Measurements from ENCODE around the gene TUT1. TPM values are rescaled to one million over a fixed set of nuclear protein-coding genes. Genes with fewer than 3 reads are reported as not detected.
"Not testable (repeated sequence)": the region's sequence is repeated elsewhere in the genome, so short reads cannot be mapped to it uniquely, and the experiment has no call there.

TUT1 gene
- total RNA-seq, 1 donor from 2014 or later, result 29.7 TPM

DNA sequence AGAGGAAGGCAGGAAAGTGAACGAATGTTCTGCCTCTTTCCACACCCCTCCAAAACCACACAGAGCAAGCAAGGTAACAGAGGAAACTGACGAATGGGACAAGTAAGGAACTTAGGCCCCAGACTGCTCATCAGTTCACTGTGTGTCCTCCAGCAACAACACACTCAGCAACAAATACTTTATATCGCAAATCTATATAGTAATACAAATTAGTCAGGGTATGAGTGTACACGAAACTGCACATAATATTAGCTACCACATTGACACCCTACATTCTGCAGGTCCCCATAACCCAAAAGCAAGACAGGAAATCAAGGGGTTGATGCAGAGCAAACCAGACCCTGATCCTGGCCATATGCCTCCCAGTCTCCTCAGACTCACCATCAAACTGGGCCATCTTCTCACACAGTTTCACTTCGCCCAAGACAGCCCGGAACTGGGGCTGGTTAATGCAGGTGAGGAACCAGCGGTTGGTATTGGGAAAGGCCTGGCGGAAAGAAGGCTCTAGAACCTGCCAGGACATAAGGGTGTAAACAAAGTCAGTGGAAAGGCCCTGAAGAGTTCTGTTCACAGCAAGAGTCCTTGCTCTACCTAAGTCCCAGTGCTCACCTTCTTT is 24.2 kb downstream of the TUT1 start:
- DNase-seq, result no peak
- no peak overlapping the region for H3K4me3 Mint-ChIP-seq (ENCODE audit: unreplicated experiment)
- peaks cover under 1% of the 10 kb centered on the region for H3K36me3 Mint-ChIP-seq (ENCODE audit: unreplicated experiment)
- no peak overlapping the region for H3K27ac Mint-ChIP-seq (ENCODE audit: unreplicated experiment)
- no peaks in the 10 kb centered on the region for H3K9me3 Mint-ChIP-seq (ENCODE audit: unreplicated experiment)
- H3K27me3 Mint-ChIP-seq (ENCODE audit: unreplicated experiment), result peaks cover 2% of the 10 kb centered on the region
- TF ChIP-seq, protein P1, sequence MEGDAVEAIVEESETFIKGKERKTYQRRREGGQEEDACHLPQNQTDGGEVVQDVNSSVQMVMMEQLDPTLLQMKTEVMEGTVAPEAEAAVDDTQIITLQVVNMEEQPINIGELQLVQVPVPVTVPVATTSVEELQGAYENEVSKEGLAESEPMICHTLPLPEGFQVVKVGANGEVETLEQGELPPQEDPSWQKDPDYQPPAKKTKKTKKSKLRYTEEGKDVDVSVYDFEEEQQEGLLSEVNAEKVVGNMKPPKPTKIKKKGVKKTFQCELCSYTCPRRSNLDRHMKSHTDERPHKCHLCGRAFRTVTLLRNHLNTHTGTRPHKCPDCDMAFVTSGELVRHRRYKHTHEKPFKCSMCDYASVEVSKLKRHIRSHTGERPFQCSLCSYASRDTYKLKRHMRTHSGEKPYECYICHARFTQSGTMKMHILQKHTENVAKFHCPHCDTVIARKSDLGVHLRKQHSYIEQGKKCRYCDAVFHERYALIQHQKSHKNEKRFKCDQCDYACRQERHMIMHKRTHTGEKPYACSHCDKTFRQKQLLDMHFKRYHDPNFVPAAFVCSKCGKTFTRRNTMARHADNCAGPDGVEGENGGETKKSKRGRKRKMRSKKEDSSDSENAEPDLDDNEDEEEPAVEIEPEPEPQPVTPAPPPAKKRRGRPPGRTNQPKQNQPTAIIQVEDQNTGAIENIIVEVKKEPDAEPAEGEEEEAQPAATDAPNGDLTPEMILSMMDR (IDR thresholded peaks at IDR 0.05; ENCODE audit: partially characterized antibody, unreplicated experiment), result no peak
- H3K4me1 Mint-ChIP-seq (ENCODE audit: low read depth, unreplicated experiment), result peaks cover 4% of the 10 kb centered on the region

DNA sequence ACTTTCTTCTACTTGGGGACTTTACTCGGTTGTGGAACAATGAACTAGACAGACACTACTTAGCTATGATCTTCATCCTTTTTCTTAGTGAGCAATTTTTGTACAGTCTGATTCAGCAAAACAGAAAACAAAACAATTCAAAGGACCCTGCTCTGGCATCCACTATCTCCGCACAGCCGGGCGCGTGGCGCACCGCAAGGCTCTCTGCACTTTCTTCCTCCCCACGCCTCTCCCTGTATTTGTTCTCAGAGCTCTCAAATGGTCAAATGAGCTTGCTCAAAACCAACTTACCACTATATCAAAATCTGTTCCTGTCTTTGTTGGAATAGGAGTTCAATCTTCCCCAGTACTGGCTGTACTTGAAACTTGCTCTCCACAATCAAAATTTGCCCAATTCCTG is 25.1 kb downstream of the TUT1 start:
- Mint-ChIP-seq H3K27me3 (ENCODE audit: unreplicated experiment) (peaks cover 2% of the 10 kb centered on the region), H3K4me1 (ENCODE audit: low read depth, unreplicated experiment) (no peaks in the 10 kb centered on the region), H3K4me3 (ENCODE audit: unreplicated experiment) (no peak overlapping the region), H3K36me3 (ENCODE audit: unreplicated experiment) (no peaks in the 10 kb centered on the region), H3K9me3 (ENCODE audit: unreplicated experiment) (no peaks in the 10 kb centered on the region), H3K27ac (ENCODE audit: unreplicated experiment) (no peak overlapping the region)
- DNase-seq, result no peak
- TF ChIP-seq, protein P1 (IDR thresholded peaks at IDR 0.05; ENCODE audit: partially characterized antibody, unreplicated experiment), result no peak

DNA sequence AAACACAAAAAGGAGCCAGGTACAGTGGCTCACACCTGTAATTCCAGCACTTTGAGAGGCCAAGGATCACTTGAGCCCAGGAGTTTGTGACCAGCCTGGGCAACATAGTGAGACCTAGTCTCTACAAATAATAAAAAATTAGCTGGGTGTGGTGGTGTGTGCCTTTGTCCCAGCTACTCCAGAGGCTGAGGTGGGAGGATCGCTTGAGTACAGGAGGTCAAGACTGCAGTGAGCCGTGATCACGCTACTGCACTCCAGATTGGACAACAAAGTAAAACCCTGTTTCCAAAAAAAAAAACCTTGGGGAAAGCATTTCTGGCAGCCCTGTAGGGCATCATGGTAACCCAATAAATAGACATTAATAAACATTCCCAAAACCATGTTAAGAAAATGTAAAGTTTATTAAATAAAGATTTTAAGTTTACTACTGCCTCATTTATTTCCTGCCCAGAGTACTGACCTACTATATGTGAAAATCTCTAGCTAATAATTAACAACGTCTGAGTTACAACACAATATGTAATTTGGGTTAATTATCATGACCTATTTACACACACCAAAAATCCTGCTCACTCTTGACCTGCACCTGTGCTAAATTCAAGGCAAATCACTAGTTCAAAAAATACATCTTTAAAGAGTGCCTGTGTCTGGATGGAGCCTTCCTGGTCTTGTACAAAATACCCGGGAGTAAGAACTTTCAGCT is 26.1 kb downstream of the TUT1 start:
- Mint-ChIP-seq H3K4me1 (ENCODE audit: low read depth, unreplicated experiment) (peaks cover 2% of the 10 kb centered on the region), H3K27ac (ENCODE audit: unreplicated experiment) (no peak overlapping the region), H3K9me3 (ENCODE audit: unreplicated experiment) (no peaks in the 10 kb centered on the region), H3K36me3 (ENCODE audit: unreplicated experiment) (no peaks in the 10 kb centered on the region), H3K27me3 (ENCODE audit: unreplicated experiment) (peaks cover 2% of the 10 kb centered on the region), H3K4me3 (ENCODE audit: unreplicated experiment) (no peak overlapping the region)
- no peak for DNase-seq
- TF ChIP-seq, protein P1 (IDR thresholded peaks at IDR 0.05; ENCODE audit: partially characterized antibody, unreplicated experiment), result no peak

DNA sequence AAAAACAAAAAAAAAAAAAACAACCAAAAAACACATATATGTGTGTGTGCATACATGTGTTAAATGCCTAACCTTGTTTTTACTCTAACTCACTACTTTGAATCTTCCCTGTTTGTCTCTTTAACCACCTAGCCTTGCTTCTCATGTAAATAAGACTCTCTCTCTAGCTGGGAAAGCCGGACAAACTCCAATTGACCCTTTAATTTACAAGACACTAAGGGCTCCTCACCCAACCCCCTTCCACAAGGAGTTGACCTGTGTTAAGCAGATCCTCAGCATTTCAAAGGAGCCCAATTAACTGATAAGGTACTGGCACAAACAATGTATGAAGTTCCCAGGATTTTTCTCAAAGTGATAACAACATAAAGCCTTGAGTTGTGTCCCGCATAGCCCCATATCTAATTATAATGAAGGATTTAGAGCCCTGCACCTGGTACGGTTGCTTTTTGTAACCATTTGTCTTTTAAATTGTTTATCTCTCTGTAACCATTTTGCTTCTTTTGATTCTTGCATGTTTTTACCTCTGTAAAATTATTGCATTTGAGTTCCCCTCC is 29.6 kb downstream of the TUT1 start:
- H3K27me3 Mint-ChIP-seq (ENCODE audit: unreplicated experiment); H3K36me3 Mint-ChIP-seq (ENCODE audit: unreplicated experiment); DNase-seq; H3K9me3 Mint-ChIP-seq (ENCODE audit: unreplicated experiment); H3K4me1 Mint-ChIP-seq (ENCODE audit: low read depth, unreplicated experiment); H3K27ac Mint-ChIP-seq (ENCODE audit: unreplicated experiment): not testable (repeated sequence)
- peak overlapping the region; percentile 28 for H3K4me3 Mint-ChIP-seq (ENCODE audit: unreplicated experiment)

DNA sequence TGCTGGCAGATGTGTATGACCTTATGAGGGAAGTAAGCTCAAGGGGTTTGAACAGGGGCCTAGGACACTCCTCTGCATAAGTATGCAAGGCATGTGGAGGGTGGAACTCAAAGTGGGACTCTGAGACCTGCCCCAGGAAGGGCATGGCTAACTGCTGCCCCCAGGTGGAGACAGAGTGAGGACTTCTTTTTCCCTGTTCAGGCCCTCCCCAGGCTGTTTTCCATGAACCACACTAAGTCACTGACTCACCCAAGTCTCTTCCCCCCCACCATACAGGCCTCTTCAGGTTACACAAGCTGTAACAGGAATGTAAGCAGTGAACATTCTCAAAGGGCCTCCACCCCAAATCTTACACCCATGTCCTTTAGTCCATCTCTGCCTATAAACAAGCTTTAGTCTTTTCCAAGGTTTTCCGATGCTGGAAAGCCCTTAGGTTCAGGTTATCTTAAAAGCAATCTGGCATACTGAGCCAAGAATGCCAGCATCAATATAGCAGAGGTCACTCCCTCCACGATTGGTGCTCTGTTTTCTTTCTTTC is 30.7 kb downstream of the TUT1 start:
- peak; percentile 75 for DNase-seq
- no peak overlapping the region for H3K4me3 Mint-ChIP-seq (ENCODE audit: unreplicated experiment)
- no peaks in the 10 kb centered on the region for H3K9me3 Mint-ChIP-seq (ENCODE audit: unreplicated experiment)
- no peaks in the 10 kb centered on the region for H3K27me3 Mint-ChIP-seq (ENCODE audit: unreplicated experiment)
- peaks cover 5% of the 10 kb centered on the region for H3K36me3 Mint-ChIP-seq (ENCODE audit: unreplicated experiment)
- peaks cover 13% of the 10 kb centered on the region for H3K4me1 Mint-ChIP-seq (ENCODE audit: low read depth, unreplicated experiment)
- no peak overlapping the region for H3K27ac Mint-ChIP-seq (ENCODE audit: unreplicated experiment)
- TF ChIP-seq, protein P1 (IDR thresholded peaks at IDR 0.05; ENCODE audit: partially characterized antibody, unreplicated experiment), result peak; percentile 39

DNA sequence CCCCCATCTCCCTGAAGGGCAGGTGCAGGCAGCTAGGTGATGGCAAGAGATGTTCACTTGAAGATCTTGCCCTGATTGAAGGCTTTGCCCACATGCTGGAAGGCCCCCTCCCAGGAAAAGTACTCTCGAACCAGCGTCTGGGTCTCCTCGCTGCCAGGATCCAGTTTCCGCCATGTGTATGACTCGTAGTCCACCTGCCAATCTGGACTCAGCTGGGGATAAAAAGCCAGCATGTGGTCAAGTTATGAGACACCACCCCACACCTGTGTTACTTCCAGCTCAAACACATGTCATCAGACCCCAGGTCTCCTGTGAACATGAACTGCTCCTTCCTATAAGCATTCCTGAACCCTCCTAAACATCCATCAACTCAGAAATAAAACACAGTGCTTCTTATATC is 31.7 kb downstream of the TUT1 start:
- H3K9me3 Mint-ChIP-seq (ENCODE audit: unreplicated experiment); H3K36me3 Mint-ChIP-seq (ENCODE audit: unreplicated experiment); H3K4me3 Mint-ChIP-seq (ENCODE audit: unreplicated experiment); H3K27me3 Mint-ChIP-seq (ENCODE audit: unreplicated experiment); DNase-seq: not testable (repeated sequence)
- Mint-ChIP-seq H3K27ac (ENCODE audit: unreplicated experiment) (peak overlapping the region; percentile 72), H3K4me1 (ENCODE audit: low read depth, unreplicated experiment) (peaks cover 16% of the 10 kb centered on the region)
